SK-N-SH (cell line): Measurements from ENCODE around the gene TAS2R5. TPM values are rescaled to one million over a fixed set of nuclear protein-coding genes. Genes with fewer than 3 reads are reported as not detected.

Experiments
- CTCF ChIA-PET: fragments of 300-600, 350-600 bp; formaldehyde crosslinking; extraction: SDS; loops from one replicate; lab custom pipeline; 2021; lab: Yijun Ruan, JAX
- POLR2A ChIA-PET: fragments of 350-600 bp; sonication (Branson Sonifier 250); formaldehyde crosslinking; extraction: SDS; loops from one replicate; lab custom pipeline; 2020; ENCODE audit warnings: antibody characterized with exemption, inconsistent platforms; lab: Yijun Ruan, JAX
- DNase-seq: peaks from one replicate; pipeline ENCODE4 v3.0.0; 2012
- H2AFZ ChIP-seq: fragments of 200-600 bp; sonication (generic); 2 replicates; pipeline ENCODE4 v1.8.1; 2016; ENCODE audit warnings: antibody characterized with exemption, mild to moderate bottlenecking, low read depth
- H3F3A ChIP-seq: fragments of 200-600 bp; sonication (generic); replicated peaks from 2 replicates; pipeline ENCODE3; 2016; ENCODE audit warnings: antibody characterized with exemption, mild to moderate bottlenecking; ENCODE audit not compliant: insufficient read depth
- H3K27ac ChIP-seq, 2 experiments: fragments of 200-500 bp in 1 of 2; fragments of 200-600 bp in 1 of 2; sonication (Bioruptor generic) in 1 of 2; sonication (generic), shearing (Covaris generic) in 1 of 2; 2 replicates each; pipeline versions ENCODE4 v1.5.1 to v1.6.1; 2014 to 2016; ENCODE audit warnings: low read depth in 2 of 2, inconsistent platforms in 1 of 2, low read length in 1 of 2, mild to moderate bottlenecking in 1 of 2, mixed read lengths in 1 of 2
- H3K27me3 ChIP-seq: fragments of 200-600 bp; sonication (generic), shearing (Covaris generic); 2 replicates; pipeline ENCODE4 v1.6.1; 2016; ENCODE audit warnings: mixed run types; ENCODE audit not compliant: insufficient read depth
- H3K36me3 ChIP-seq, 2 experiments: fragments of 200-500 bp in 1 of 2; fragments of 200-600 bp in 1 of 2; sonication (Bioruptor generic) in 1 of 2; sonication (generic) in 1 of 2; replicated peaks in 1 of 2; 2 replicates each; pipeline versions ENCODE3 to v1.5.1; 2014 to 2016; ENCODE audit warnings: low read length in 1 of 2, mild to moderate bottlenecking in 1 of 2; ENCODE audit not compliant: insufficient read depth in 2 of 2, control insufficient read depth in 1 of 2
- H3K4me1 ChIP-seq, 2 experiments: fragments of 200-500 bp in 1 of 2; fragments of 200-600 bp in 1 of 2; sonication (Bioruptor generic) in 1 of 2; sonication (generic), shearing (Covaris generic) in 1 of 2; 2 replicates each; pipeline versions ENCODE4 v1.5.1 to v1.6.1; 2014 to 2016; ENCODE audit warnings: low read depth in 1 of 2, low read length in 1 of 2, mixed run types in 1 of 2; ENCODE audit not compliant: insufficient read depth in 2 of 2, control insufficient read depth in 1 of 2
- H3K4me2 ChIP-seq: fragments of 200-600 bp; sonication (generic), shearing (Covaris generic); 2 replicates; pipeline ENCODE4 v1.6.1; 2017; ENCODE audit warnings: mixed run types
- H3K4me3 ChIP-seq, 2 experiments: fragments of 200-500 bp in 1 of 2; fragments of 200-600 bp in 1 of 2; sonication (Bioruptor generic) in 1 of 2; sonication (generic), shearing (Covaris generic) in 1 of 2; 2 replicates each; pipeline versions ENCODE4 v1.5.1 to v1.8.1; 2014 to 2016; ENCODE audit warnings: low read depth in 2 of 2, inconsistent platforms in 1 of 2, low read length in 1 of 2, mild to moderate bottlenecking in 1 of 2, mixed read lengths in 1 of 2, moderate library complexity in 1 of 2
- H3K79me2 ChIP-seq: fragments of 200-600 bp; sonication (generic); 2 replicates; pipeline ENCODE4 v1.8.1; 2017; ENCODE audit warnings: mild to moderate bottlenecking; ENCODE audit not compliant: insufficient read depth
- H3K9ac ChIP-seq: fragments of 200-600 bp; sonication (generic); 2 replicates; pipeline ENCODE4 v1.6.1; 2017; ENCODE audit warnings: mixed run types
- H3K9me2 ChIP-seq: fragments of 200-600 bp; sonication (generic); 2 replicates; pipeline ENCODE4 v1.6.1; 2017; ENCODE audit warnings: mixed run types
- H3K9me3 ChIP-seq: fragments of 200-600 bp; sonication (generic); 2 replicates; pipeline ENCODE4 v1.6.1; 2017; ENCODE audit warnings: mixed run types, mild to moderate bottlenecking, moderate library complexity
- H4K20me1 ChIP-seq: fragments of 200-600 bp; sonication (generic); 2 replicates; pipeline ENCODE4 v1.6.1; 2017; ENCODE audit warnings: mild to moderate bottlenecking, mixed run types; ENCODE audit not compliant: insufficient read depth
- EZH2phosphoT487 ChIP-seq: fragments of 200-600 bp; sonication (generic); IDR thresholded peaks from 2 replicates; pipeline ENCODE4 v1.6.1; 2017; ENCODE audit warnings: low read depth, mixed run types, mild to moderate bottlenecking, antibody characterized with exemption, moderate library complexity, borderline replicate concordance
- FOXJ3 ChIP-seq: sonication (generic); formaldehyde crosslinking; IDR thresholded peaks from 2 replicates; pipeline ENCODE4 v1.5.1; 2020; ENCODE audit warnings: mild to moderate bottlenecking, missing genetic modification reagents
- GABPA ChIP-seq: IDR thresholded peaks from 2 replicates; pipeline ENCODE4 v1.4.0; 2012; ENCODE audit warnings: low read depth, mild to moderate bottlenecking
- GATA2 ChIP-seq: sonication (generic); formaldehyde crosslinking; IDR thresholded peaks from 2 replicates; pipeline ENCODE4 v1.5.0; 2020; ENCODE audit warnings: mild to moderate bottlenecking, missing genetic modification reagents
- JUND ChIP-seq: IDR thresholded peaks from 2 replicates; pipeline ENCODE4 v1.4.0; 2012
- MEF2A ChIP-seq: IDR thresholded peaks from 2 replicates; pipeline ENCODE4 v1.4.0; 2012; ENCODE audit warnings: low read depth, borderline replicate concordance
- RFX5 ChIP-seq: IDR thresholded peaks from 2 replicates; pipeline ENCODE4 v1.6.1; 2012; ENCODE audit warnings: mild to moderate bottlenecking, improper control_type of control experiment, low read length
- RXRA ChIP-seq: IDR thresholded peaks from 2 replicates; pipeline ENCODE4 v1.4.0; 2012; ENCODE audit warnings: low read depth, mild to moderate bottlenecking, borderline replicate concordance
- SIN3A ChIP-seq: IDR thresholded peaks from 2 replicates; pipeline ENCODE4 v1.6.1; 2012; ENCODE audit warnings: low read depth, mild to moderate bottlenecking, low read length, moderate library complexity, borderline replicate concordance
- TCF12 ChIP-seq: IDR thresholded peaks from 2 replicates; pipeline ENCODE4 v1.4.0; 2012
- TEAD4 ChIP-seq: IDR thresholded peaks from 2 replicates; pipeline ENCODE4 v1.4.0; 2012; ENCODE audit warnings: mild to moderate bottlenecking, borderline replicate concordance; ENCODE audit not compliant: insufficient read depth
- WGBS: methylation state at CpG from one replicate; pipeline ENCODE4 v1.1.6; 2017; ENCODE audit warnings: low lambda C conversion rate; 5-methylcytosine and 5-hydroxymethylcytosine counted together
- polyA plus RNA-seq, 3 experiments: library from polyadenylated mRNA; depleted of rRNA; stranded (reverse); fragments of >200 nt; gene quantifications; 2 replicates each; pipeline ENCODE4 v1.2.3, GENCODE V29; 2012
- TF ChIP-seq, protein P1 (sequence below): IDR thresholded peaks from 2 replicates; pipeline ENCODE4 v1.4.0; 2012; ENCODE audit warnings: low read depth, borderline replicate concordance
- TF ChIP-seq, protein P2 (sequence below): IDR thresholded peaks from 2 replicates; pipeline ENCODE4 v1.6.1; 2012; ENCODE audit warnings: mild to moderate bottlenecking, low read depth, low read length, moderate library complexity
- TF ChIP-seq, protein P3 (sequence below): fragments of 200-600 bp; sonication (generic); IDR thresholded peaks from 2 replicates; pipeline ENCODE4 v1.6.1; 2017; ENCODE audit warnings: antibody characterized with exemption, mild to moderate bottlenecking, moderate library complexity
- TF ChIP-seq, protein P4 (sequence below): fragments of 150-350 bp; IDR thresholded peaks from 2 replicates; pipeline ENCODE4 v1.6.1; 2017; ENCODE audit warnings: antibody characterized with exemption, low read length, low read depth, borderline replicate concordance
- TF ChIP-seq, protein P5 (sequence below): fragments of 150-350 bp; IDR thresholded peaks from 2 replicates; pipeline ENCODE4 v1.6.1; 2016; ENCODE audit warnings: mild to moderate bottlenecking, low read depth, low read length
- TF ChIP-seq, protein P6 (sequence below): IDR thresholded peaks from 2 replicates; pipeline ENCODE4 v1.4.0; 2012; ENCODE audit warnings: low read depth, borderline replicate concordance
- TF ChIP-seq, protein P7 (sequence below): IDR thresholded peaks from 2 replicates; pipeline ENCODE4 v1.4.0; 2012; ENCODE audit warnings: low read depth

The TAS2R5 gene
- polyA plus RNA-seq, 1 of the 3 experiments (the other 2 are of a cell fraction), result 0.43 TPM

DNA sequence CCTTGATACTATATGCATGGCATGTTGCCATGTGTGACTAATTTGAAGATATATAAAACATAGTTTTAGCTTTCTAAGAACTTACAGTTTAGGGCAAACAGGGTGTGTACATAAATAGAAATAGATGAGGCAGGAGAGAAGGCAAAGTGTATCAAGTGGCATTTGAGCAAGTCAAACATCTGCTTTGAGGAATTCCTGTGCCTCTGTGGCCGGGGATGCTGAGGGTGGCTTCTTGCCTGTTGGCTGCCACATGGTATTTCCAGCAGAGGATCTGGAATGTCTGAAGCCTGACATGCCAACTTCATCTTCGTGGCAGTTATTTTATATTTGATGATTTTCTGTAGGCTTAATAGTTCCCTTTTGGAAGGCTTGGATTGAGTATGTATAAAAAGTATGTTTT is 45.9 kb upstream of the TAS2R5 start:
- no peak for TF ChIP-seq RXRA
- no peak for TF ChIP-seq MEF2A
- TF ChIP-seq, protein P1, sequence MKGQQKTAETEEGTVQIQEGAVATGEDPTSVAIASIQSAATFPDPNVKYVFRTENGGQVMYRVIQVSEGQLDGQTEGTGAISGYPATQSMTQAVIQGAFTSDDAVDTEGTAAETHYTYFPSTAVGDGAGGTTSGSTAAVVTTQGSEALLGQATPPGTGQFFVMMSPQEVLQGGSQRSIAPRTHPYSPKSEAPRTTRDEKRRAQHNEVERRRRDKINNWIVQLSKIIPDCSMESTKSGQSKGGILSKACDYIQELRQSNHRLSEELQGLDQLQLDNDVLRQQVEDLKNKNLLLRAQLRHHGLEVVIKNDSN, result no peak
- no peak for TF ChIP-seq FOXJ3
- TF ChIP-seq GABPA, result no peak
- TF ChIP-seq, protein P2, sequence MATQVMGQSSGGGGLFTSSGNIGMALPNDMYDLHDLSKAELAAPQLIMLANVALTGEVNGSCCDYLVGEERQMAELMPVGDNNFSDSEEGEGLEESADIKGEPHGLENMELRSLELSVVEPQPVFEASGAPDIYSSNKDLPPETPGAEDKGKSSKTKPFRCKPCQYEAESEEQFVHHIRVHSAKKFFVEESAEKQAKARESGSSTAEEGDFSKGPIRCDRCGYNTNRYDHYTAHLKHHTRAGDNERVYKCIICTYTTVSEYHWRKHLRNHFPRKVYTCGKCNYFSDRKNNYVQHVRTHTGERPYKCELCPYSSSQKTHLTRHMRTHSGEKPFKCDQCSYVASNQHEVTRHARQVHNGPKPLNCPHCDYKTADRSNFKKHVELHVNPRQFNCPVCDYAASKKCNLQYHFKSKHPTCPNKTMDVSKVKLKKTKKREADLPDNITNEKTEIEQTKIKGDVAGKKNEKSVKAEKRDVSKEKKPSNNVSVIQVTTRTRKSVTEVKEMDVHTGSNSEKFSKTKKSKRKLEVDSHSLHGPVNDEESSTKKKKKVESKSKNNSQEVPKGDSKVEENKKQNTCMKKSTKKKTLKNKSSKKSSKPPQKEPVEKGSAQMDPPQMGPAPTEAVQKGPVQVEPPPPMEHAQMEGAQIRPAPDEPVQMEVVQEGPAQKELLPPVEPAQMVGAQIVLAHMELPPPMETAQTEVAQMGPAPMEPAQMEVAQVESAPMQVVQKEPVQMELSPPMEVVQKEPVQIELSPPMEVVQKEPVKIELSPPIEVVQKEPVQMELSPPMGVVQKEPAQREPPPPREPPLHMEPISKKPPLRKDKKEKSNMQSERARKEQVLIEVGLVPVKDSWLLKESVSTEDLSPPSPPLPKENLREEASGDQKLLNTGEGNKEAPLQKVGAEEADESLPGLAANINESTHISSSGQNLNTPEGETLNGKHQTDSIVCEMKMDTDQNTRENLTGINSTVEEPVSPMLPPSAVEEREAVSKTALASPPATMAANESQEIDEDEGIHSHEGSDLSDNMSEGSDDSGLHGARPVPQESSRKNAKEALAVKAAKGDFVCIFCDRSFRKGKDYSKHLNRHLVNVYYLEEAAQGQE, result no peak
- TF ChIP-seq GATA2 (CRISPR knock-in tag), result no peak
- TF ChIP-seq, protein P3, sequence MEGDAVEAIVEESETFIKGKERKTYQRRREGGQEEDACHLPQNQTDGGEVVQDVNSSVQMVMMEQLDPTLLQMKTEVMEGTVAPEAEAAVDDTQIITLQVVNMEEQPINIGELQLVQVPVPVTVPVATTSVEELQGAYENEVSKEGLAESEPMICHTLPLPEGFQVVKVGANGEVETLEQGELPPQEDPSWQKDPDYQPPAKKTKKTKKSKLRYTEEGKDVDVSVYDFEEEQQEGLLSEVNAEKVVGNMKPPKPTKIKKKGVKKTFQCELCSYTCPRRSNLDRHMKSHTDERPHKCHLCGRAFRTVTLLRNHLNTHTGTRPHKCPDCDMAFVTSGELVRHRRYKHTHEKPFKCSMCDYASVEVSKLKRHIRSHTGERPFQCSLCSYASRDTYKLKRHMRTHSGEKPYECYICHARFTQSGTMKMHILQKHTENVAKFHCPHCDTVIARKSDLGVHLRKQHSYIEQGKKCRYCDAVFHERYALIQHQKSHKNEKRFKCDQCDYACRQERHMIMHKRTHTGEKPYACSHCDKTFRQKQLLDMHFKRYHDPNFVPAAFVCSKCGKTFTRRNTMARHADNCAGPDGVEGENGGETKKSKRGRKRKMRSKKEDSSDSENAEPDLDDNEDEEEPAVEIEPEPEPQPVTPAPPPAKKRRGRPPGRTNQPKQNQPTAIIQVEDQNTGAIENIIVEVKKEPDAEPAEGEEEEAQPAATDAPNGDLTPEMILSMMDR, result no peak
- TF ChIP-seq SIN3A, result no peak
- TF ChIP-seq RFX5, result no peak
- no peak for TF ChIP-seq TEAD4
- no peak for TF ChIP-seq TCF12
- no peak for TF ChIP-seq JUND
- TF ChIP-seq, protein P4, sequence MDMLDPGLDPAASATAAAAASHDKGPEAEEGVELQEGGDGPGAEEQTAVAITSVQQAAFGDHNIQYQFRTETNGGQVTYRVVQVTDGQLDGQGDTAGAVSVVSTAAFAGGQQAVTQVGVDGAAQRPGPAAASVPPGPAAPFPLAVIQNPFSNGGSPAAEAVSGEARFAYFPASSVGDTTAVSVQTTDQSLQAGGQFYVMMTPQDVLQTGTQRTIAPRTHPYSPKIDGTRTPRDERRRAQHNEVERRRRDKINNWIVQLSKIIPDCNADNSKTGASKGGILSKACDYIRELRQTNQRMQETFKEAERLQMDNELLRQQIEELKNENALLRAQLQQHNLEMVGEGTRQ, result no peak
- TF ChIP-seq, protein P5, sequence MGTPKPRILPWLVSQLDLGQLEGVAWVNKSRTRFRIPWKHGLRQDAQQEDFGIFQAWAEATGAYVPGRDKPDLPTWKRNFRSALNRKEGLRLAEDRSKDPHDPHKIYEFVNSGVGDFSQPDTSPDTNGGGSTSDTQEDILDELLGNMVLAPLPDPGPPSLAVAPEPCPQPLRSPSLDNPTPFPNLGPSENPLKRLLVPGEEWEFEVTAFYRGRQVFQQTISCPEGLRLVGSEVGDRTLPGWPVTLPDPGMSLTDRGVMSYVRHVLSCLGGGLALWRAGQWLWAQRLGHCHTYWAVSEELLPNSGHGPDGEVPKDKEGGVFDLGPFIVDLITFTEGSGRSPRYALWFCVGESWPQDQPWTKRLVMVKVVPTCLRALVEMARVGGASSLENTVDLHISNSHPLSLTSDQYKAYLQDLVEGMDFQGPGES, result no peak
- TF ChIP-seq, protein P6, sequence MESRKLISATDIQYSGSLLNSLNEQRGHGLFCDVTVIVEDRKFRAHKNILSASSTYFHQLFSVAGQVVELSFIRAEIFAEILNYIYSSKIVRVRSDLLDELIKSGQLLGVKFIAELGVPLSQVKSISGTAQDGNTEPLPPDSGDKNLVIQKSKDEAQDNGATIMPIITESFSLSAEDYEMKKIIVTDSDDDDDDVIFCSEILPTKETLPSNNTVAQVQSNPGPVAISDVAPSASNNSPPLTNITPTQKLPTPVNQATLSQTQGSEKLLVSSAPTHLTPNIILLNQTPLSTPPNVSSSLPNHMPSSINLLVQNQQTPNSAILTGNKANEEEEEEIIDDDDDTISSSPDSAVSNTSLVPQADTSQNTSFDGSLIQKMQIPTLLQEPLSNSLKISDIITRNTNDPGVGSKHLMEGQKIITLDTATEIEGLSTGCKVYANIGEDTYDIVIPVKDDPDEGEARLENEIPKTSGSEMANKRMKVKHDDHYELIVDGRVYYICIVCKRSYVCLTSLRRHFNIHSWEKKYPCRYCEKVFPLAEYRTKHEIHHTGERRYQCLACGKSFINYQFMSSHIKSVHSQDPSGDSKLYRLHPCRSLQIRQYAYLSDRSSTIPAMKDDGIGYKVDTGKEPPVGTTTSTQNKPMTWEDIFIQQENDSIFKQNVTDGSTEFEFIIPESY, result no peak
- TF ChIP-seq, protein P7, sequence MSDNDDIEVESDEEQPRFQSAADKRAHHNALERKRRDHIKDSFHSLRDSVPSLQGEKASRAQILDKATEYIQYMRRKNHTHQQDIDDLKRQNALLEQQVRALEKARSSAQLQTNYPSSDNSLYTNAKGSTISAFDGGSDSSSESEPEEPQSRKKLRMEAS, result no peak
- no peak for TF ChIP-seq EZH2phosphoT487
- Histone ChIP-seq H4K20me1 (no peaks in the 10 kb centered on the region), H3K4me2 (no peak overlapping the region), H2AFZ (no peak overlapping the region), H3K36me3 (peaks cover 90 to 94% of the 10 kb centered on the region in 2 experiments), H3K4me1 (peaks cover 5 to 18% of the 10 kb centered on the region in 2 experiments; a peak in 2 of 4 replicates), H3K27ac (no peak overlapping the region), H3K9me2 (no peaks in the 10 kb centered on the region), H3K9ac (no peak overlapping the region), H3K4me3 (no peak overlapping the region), H3K9me3 (no peaks in the 10 kb centered on the region; the same call in 1 of the 2 replicates), H3F3A (peaks cover 23% of the 10 kb centered on the region), H3K27me3 (no peaks in the 10 kb centered on the region), H3K79me2 (peaks cover 30% of the 10 kb centered on the region)
- no peak for DNase-seq
- 52% methylated on average over 2 of the region's 2 CpGs for WGBS
- ChIA-PET POLR2A (no interaction called here), CTCF (interaction anchor here (1.6 kb wide), 1 partner anchor 89 kb away, joined by 4 read pairs; no protein-coding TSS in a partner anchor)
